Epithelial cell of prostate (primary cell): ENCODE results near the gene TAS2R50.
"Not testable (repeated sequence)": the region's sequence is repeated elsewhere in the genome, so short reads cannot be mapped to it uniquely, and the experiment has no call there.

Experiments used
- DNase-seq: peaks from one replicate; pipeline ENCODE4 v3.0.0-alpha.2; 2011; ENCODE audit warnings: low read depth, low spot score
- H3K27ac ChIP-seq: fragments of 450-650 bp; 2 replicates; pipeline ENCODE4 v1.5.1; 2017; ENCODE audit warnings: mild to moderate bottlenecking

The TAS2R50 gene, protein sequence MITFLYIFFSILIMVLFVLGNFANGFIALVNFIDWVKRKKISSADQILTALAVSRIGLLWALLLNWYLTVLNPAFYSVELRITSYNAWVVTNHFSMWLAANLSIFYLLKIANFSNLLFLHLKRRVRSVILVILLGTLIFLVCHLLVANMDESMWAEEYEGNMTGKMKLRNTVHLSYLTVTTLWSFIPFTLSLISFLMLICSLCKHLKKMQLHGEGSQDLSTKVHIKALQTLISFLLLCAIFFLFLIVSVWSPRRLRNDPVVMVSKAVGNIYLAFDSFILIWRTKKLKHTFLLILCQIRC

DNA sequence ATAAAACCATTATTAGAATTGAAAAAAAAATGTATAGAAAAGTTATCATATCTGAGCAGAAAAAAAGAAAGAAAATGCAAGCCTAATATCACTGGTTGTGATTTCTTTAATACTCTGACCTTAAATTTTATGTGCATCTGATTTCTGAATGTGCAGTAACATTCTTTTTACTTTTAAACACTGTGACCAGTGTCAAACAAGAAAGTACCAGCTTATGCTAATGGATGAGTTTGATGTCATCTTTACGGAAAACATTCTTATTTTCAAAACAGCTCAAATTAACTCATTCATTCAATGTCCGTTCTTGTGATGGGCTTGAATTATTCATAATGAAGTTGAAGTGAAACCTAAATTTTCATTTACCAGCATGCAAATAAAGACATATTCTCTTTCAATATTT, at the start of gene TAS2R50:
TAS2R50 (minus strand) TSS at position 101 of the 400 bp plus-strand sequence; CDS start at position 49, 52 bp downstream.
- no peak for DNase-seq
- H3K27ac ChIP-seq = no peak within 1 kb of the TSS

DNA sequence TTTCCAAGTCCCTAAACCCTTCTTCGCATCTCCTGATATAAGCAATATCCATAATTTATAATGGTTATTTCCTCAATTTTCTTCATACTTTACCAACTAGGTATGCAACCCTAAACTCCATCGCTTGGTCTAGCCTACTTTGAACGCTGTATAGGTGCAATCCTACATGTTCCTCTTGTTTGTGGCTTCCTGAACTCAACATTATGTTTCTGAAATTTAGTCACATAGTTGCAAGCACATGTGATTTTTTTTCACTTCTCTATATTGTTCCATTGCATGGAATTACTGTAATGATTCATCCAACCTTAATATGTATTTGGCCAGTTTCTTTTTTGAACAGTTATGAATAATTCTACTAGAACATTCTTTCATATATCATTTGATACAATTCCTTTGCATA, 47.2 kb upstream of the TAS2R50 start:
- DNase-seq, H3K27ac ChIP-seq: not testable (repeated sequence)

DNA sequence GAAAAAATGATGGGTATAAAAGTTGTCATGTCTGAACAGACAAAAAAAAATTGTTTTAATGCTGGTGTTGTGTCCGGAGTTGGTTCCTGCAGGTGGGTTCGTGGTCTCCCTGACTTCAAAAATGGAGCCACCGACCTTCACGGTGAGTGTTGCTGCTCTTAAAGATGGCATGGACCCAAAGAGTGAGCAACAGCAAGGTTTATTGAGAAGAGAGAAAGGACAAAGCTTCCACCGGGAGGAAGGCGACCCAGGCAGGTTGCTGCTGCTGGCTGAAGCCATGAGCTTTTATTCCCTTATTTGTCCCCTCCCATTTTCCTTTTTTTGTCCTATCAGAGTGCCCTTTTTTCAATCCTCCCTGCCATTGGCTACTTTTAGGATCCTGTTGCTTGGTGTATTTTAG, 44.6 kb upstream of the TAS2R50 start, which contains the start of gene TAS2R31:
TAS2R31 (minus strand) TSS at position 101 of the 400 bp plus-strand sequence; CDS start at position 29, 72 bp downstream.
- no peak within 1 kb of the TSS for H3K27ac ChIP-seq
- DNase-seq = no peak

DNA sequence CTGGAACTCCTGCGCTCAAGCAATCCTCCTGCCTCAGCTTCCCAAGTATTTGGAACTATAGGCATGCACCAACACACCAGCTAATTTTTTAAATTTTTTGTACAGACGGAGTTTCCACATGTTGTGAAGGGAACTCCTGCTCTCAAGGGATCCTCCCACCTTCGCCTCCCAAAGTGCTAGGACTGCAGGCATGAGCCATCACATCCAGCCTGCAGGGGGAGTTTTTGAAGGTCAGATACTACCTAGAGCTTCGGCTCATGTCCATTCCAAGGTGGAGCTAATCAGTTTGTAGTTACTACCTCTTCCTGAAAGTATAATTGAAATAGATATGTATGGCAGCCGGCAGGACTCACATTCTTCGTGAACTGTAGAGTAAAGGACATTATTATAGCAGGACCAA, 39.4 kb upstream of the TAS2R50 start:
- DNase-seq = no peak
- no peak overlapping the region for H3K27ac ChIP-seq

DNA sequence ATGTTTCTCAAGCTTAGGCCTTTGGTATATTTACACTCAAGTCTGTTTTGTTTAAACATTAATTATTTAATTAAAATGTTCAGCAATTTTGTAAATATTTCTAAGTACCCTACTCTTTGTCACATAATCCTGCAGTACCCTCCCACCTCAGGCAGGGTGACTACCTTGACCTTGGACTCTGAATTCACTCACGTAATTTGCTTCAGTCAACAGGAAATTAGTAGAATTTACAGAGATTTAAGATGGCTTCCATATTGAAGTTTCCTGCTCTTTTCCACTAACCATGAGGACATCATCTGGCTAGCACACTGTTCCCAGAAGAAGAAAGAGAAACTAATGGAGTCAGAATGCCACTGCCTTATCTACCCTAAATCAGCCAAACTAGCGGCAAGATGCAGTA, 36.7 kb upstream of the TAS2R50 start:
- no peak for DNase-seq
- no peak overlapping the region for H3K27ac ChIP-seq

DNA sequence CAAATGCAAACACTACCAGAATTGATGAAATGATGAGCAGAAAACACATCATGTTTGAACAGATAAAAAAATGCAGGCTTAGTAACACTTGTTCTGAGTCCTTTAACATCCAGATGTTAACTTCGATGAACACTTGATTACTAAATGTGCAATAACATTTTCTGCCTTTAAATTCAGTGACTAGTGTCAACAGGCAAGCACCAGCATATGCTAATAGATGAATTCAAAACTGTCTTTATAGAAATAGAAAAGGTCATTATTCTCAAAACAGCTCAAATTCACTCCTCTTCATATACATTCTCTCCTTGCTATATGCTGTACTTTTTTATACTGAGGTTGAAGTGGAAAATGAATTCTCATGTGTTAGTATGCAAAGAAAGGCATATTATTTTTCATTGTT, 35.8 kb upstream of the TAS2R50 start, which contains the start of gene TAS2R19:
TAS2R19 (minus strand) TSS at position 101 of the 400 bp plus-strand sequence; CDS start at position 52, 49 bp downstream.
- no peak for DNase-seq
- H3K27ac ChIP-seq = no peak within 1 kb of the TSS

DNA sequence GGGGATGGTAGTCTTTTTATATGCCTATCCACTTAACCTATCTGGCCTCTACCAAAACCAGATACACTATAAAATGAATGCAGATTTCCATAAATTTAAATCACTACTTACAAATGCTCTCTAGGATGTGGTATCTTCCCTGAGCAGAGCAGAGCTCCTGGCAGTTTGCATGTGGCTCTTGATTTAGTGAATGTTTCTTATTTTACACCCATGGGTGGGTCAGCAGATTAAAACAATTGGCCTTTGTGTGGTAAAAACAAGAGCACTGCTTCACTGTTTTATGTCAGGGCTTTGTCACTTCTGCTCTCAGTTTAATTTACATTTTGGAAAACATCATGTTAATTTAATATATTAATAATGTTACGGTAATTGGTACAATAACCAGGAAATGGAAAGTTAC, 30.2 kb upstream of the TAS2R50 start:
- no peak for DNase-seq
- no peak overlapping the region for H3K27ac ChIP-seq

DNA sequence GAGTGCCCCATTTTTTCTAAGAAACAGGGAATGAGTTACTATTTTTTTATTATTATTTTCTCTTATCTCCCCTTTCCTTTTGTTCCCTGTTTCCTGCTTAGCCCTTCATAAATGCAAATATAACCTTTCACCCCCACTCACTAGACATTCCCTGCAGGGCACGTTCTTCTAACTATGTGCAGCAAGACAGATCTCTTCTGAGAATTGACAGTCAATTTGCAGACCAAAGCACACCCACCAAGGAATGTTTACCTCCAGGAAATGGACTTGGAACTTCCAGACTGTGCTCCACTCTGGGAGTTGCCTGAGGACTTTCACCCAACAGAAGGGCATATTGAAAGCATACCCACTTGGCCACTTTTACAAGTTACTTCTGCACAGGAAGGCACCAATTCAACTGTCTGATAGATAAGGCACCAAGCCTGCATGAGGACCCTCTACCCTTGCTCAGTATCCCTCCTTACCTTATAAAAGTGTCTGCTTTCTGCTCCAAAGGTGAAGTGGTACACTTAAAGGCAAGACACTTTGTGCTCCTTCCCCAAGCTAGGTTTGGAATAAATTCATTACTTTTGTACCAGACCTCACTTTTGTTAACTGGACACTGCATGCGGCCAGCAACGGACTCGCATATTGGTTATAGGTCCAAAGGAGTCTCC, 29.2 kb upstream of the TAS2R50 start:
- DNase-seq = no peak

DNA sequence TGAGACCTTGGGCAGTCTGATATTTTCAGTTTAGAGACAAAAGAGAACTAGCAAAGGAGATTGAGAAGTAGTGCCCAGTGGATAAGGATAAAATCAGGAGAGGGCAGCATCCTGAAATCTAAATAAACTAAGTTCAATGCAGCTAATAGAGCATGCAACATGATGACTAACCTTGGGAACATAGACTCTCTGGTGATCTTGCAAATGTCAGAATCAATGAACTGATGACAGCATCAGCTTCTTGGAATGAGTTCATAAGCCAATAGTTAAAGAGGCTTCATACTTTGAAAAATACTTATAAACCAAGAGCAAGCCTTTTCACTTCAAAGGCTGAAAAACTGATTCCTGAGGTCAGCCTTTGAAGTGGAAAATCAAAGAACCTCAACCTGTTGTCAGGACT, 27.5 kb upstream of the TAS2R50 start:
- no peak for DNase-seq
- no peak overlapping the region for H3K27ac ChIP-seq

More for the DNA sequence above, 29.2 kb upstream of the TAS2R50 start:
- no peak overlapping the region for H3K27ac ChIP-seq

DNA sequence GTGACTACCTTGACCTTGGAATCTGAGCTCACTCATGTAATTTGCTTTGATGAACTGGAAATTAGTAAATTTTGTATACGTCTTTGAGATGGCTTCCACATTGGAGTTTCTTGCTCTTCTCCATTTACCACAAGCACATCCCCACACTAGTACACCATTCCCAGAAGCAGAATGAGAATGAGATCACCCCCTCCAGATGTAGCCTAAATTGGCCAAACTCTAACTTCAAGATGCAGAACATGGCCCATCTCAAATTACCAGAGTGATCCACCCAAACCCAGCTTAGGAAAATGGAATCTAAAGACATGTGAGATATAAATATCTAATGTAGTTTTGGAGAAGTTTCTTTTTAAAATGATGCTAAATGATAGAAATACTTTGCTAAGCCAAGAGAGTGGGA, 20.9 kb upstream of the TAS2R50 start:
- H3K27ac ChIP-seq = no peak overlapping the region
- no peak for DNase-seq

DNA sequence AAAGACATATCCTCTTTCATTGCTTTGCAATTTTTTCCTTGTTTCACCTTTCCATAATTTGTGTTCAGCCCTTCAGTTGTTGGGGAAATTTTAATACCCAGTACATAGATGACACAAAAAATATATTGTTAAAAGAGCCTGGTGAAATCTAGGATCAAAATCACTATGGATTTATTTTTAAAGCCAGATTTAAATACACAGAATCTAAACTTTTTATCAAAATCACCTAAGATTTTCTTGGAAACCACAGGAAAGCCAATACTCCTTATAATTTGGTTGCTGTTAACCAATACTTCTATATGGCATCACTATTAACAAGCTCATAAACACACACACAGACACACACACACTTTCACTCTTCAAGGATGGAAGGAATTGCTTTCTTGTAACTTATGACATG, 11.5 kb upstream of the TAS2R50 start, which contains the start of gene TAS2R20:
TAS2R20 (minus strand) TSS at position 101 of the 400 bp plus-strand sequence. CDS start 429 bp downstream, outside the sequence.
- DNase-seq = no peak
- H3K27ac ChIP-seq = no peak within 1 kb of the TSS

DNA sequence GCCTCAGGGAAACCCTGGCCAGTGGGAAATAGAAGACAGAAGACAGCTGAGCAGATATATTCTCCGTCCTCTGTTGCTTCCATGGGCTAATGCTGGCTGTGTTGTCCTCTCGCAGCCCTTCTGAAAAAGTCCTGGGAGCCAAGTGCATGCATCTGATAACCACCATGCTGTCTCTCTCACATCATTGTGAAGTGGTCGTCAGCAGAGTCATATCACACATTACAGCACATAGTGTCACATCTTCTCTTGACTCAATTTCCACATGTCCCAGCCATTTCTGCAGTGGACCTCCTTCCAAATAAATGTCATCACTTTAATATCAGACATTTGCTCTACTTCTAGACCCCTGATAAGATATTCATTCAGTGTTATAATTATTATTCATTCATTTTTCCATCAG, 7.6 kb upstream of the TAS2R50 start:
- DNase-seq = no peak
- H3K27ac ChIP-seq = no peak overlapping the region

DNA sequence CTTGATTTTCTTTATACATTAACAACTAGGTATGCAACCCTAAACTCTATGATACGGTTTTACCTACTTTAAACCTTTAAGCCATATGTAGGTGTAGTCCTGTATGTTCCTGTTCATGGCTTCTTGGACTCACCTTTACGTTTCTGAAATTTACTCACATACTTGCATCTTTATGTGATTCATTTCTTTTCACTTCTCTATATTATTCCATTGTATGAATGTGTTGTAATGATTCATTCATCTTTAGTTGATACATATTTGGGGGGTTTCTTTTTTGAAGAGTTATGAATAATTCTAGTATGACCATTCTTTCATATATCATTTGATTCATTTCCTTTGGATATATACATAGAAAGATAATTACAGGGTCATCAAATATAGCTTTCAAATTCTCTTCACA, 2.4 kb upstream of the TAS2R50 start:
- H3K27ac ChIP-seq = no peak overlapping the region
- DNase-seq = no peak

DNA sequence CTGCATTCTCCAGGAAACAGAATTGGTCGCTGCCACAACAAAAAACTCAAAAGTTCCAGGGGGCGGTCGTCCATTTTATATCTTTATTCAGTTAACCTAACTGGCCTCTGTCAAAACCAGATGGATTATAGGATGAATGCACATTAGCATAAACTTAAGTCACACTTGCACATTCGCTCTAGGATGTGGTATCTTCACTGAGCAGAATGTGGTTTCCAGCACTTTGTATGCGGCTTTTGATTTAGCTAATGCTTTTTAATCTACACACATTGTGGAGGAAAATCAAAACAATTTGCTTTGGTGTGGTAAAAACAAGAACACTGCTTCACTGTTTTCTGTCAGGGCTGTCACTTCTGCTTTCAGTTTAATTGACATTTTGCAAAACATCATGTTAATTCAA, 4.5 kb downstream of the TAS2R50 start:
- H3K27ac ChIP-seq = no peak overlapping the region
- no peak for DNase-seq

DNA sequence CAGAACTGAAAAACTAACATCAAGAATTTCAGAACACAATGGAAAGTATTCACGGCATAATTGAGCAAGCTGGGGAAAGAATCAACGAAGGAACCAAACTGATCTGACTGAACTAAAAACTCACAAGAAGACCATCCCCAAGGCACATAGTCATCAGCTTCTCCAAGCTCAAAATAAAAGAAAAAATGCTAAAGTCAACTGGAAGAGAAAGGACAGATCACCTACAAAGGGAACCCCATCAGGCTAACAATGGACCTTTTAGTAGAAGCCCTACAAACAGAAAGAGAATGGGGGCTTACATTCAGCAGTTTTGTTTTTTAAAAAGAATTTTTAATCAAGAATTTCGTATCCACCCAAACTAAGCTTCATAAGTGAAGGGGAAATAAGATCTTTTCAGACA, 11.7 kb downstream of the TAS2R50 start:
- H3K27ac ChIP-seq = no peak overlapping the region
- DNase-seq = no peak

DNA sequence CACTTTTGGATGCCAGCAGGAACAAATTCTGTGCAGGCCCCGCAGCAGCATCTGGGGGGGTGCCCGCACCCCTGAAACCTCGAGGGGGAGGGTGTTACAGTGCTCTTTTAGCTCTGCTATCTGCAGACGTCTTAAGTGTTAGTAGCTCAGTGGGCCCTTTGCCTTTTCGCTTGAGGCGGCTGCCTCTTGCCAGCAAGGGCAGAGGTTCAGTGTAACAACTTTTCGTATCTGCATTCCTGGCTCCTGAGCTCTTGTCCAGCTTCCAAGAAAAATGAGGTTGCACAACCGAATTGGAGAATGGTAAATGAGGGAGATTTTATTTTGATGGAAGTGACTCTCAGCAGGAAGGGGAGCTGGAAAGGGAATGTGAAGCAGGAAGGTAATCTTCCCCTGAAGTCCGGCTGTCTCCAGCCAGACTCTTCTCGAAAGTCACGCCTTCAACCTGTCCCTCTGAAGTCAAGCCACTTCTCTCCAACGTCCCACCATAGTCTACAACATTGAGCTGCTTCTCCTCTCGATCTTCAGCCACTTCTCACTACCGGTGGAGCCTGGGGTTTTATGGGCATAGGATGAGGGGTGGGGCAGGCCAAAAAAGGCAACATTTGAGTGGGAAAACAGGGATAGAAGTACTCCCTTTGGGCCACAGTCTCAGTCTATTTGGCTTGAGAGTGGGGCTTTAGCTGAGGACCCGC, 17.8 kb downstream of the TAS2R50 start:
- no peak for DNase-seq
- no peak overlapping the region for H3K27ac ChIP-seq

DNA sequence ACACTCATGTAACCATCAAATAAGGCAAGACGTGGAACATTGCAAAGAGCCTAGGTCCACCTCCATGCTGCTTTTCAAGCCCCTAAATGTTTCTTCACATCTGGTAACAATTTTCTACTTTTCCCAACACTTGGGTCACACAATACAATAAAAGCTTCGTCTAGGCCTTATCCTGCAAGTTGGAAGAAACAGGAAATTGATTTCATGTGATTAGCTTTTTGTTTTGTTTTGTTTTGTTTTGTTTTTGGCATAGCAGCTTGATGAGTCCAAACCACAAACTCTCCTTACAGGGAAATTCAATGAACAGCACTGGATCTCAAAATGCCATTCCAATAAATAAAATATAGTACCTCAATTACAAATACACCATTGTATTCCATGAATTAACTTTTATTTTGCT, 19.3 kb downstream of the TAS2R50 start:
- no peak for DNase-seq
- H3K27ac ChIP-seq = no peak overlapping the region

DNA sequence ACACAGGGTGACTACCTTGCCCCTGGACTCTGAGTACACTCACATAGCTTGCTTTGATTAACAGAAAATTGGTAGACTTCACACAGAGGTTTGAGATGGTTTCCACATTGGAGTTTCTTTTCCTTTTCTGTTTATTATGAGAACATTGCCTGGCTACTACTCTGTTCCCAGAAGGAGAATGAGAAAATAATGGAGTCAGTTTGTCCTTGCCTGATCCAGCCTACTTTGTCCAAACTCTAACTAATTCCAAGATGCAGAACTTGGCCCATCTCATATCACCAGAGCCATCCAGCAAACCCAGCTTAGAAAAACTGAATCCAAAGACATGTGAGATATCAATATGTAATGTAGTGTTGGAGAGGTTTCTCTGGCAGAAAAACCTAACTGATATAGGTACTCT, 20.4 kb downstream of the TAS2R50 start:
- no peak overlapping the region for H3K27ac ChIP-seq
- DNase-seq = no peak

DNA sequence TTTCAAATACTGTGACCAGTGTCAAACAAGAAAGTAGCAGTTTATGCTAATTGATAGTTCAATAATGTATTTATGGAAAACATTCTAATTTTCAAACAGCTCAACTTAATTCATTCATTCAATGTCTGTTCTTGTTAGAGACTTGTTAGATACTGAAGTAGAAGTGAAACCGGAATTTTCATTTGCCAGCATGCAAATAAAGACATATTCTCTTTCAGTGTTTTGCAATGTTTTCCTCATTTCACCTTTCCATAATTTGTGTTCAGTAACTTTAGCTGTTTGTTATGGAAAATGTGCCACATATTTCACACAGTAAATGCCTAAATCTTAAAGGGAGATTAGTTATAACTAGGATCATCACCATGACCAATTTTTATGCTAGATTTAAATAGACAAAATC, 21.2 kb downstream of the TAS2R50 start:
- H3K27ac ChIP-seq = no peak overlapping the region
- no peak for DNase-seq

DNA sequence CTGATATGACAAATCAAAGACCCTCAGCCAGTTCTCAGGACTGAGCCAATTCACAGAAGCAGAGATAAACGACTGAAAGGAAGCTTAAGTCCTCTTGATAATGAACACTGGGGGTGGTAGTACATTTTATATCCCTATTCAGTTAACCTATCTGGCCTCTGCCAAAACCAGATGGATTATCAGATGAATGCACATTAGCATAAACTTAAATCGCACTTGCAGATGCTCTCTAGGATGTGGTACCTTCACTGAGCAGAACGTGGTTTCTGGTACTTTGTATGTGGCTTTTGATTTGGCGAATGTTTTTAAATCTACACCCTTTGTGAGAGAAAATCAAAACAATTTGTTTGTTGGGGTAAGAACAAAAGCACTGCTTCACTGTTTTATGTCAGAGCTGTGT, 26.5 kb downstream of the TAS2R50 start:
- DNase-seq = no peak
- H3K27ac ChIP-seq = no peak overlapping the region

DNA sequence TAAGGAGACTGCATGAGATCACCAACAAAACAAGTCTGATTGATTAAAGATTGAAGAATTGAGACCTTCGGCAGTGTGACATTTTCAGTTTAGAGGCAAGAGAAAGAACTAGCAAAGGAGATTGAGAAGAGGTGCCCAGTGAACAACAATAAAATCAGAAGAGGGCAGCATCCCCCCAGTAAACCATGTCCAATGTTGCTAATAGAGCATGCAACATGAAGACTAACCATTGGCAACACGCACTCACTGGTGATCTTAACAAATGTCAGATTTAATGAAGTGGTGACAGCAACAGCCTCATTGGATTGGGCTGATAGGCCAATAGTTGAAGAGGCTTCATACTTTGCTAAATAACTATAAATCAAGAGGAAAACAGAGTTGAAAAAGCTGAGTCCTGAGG, 26.9 kb downstream of the TAS2R50 start:
- no peak overlapping the region for H3K27ac ChIP-seq
- DNase-seq = no peak
